Epithelial cell of esophagus (primary cell): ENCODE measurements around the gene SRPK2.
A peak's percentile ranks its signal among the peaks of the same experiment; 100 is the strongest.
"Not testable (repeated sequence)": the region's sequence is repeated elsewhere in the genome, so short reads cannot be mapped to it uniquely, and the experiment has no call there.

Experiments used
- DNase-seq: peaks from one replicate; pipeline ENCODE4 v3.0.0; 2010; ENCODE audit warnings: low read depth
- H3K4me3 ChIP-seq: 2 replicates; pipeline ENCODE4 v1.5.1; 2011; ENCODE audit warnings: mild to moderate bottlenecking, low read length, control low read depth
- TF ChIP-seq, protein P1 (sequence below): IDR thresholded peaks from 2 replicates; pipeline ENCODE4 v1.5.1; 2011; ENCODE audit warnings: low read depth, mild to moderate bottlenecking, low read length, control low read depth, inconsistent platforms; ENCODE audit not compliant: insufficient read depth; ENCODE audit errors: missing control alignments

SRPK2 gene

GRCh38 chr7:105268511-105269392 is 120.0 kb downstream of the SRPK2 start:
- TF ChIP-seq, protein P1, sequence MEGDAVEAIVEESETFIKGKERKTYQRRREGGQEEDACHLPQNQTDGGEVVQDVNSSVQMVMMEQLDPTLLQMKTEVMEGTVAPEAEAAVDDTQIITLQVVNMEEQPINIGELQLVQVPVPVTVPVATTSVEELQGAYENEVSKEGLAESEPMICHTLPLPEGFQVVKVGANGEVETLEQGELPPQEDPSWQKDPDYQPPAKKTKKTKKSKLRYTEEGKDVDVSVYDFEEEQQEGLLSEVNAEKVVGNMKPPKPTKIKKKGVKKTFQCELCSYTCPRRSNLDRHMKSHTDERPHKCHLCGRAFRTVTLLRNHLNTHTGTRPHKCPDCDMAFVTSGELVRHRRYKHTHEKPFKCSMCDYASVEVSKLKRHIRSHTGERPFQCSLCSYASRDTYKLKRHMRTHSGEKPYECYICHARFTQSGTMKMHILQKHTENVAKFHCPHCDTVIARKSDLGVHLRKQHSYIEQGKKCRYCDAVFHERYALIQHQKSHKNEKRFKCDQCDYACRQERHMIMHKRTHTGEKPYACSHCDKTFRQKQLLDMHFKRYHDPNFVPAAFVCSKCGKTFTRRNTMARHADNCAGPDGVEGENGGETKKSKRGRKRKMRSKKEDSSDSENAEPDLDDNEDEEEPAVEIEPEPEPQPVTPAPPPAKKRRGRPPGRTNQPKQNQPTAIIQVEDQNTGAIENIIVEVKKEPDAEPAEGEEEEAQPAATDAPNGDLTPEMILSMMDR: no peak
- peak; percentile 67 for DNase-seq
- H3K4me3 ChIP-seq: peak overlapping the region; percentile 80

- TF ChIP-seq, protein P1: peak; percentile 12
- peak overlapping the region; percentile 80 for H3K4me3 ChIP-seq
- peak; percentile 96 for DNase-seq
These were observed 120.7 kb downstream of the SRPK2 start for GRCh38 chr7:105268056-105268455.

GRCh38 chr7:105267244-105267643 is 121.5 kb downstream of the SRPK2 start:
- peak overlapping the region; percentile 80 for H3K4me3 ChIP-seq
- TF ChIP-seq, protein P1: no peak
- no peak for DNase-seq

DNA sequence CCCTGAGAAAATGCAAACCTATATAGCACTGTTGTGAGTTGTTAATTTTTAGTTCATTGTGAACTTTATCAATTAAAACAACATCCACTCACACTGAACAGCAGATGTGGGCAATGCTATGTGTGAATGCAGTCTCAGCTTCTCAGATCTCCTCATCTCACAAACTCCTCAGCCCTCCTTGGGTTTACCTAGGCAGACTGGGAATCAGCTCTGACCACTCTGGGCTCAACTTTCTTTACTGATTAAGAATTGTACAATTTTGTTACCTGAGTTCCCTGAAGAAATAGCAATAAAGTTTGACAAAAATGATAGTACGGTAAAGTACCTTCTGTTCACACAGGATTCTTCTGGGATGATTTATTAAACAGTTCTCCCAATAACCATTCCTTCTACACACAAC is 124.0 kb downstream of the SRPK2 start:
- TF ChIP-seq, protein P1: no peak
- no peak overlapping the region for H3K4me3 ChIP-seq
- DNase-seq: no peak

DNA sequence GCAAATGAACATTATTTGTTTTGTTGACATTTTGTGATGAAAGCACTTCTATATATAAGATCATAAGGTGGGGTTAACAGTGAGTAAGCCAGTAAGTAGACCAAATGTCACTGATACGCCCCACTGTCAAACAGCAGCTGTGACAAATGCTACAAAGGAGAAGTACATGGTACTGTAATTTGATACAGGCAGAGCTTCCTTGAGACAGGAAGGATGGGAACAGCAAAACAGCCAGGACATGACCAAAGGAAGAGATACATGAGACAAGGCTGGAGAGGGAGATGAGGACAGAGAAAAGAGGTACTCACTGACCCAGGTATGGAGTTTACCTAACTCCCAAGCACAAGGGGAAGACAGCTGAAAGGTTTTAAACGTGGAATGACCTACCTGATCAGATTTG is 127.0 kb downstream of the SRPK2 start:
- no peak overlapping the region for H3K4me3 ChIP-seq
- TF ChIP-seq, protein P1: no peak
- DNase-seq: peak; percentile 54

DNA sequence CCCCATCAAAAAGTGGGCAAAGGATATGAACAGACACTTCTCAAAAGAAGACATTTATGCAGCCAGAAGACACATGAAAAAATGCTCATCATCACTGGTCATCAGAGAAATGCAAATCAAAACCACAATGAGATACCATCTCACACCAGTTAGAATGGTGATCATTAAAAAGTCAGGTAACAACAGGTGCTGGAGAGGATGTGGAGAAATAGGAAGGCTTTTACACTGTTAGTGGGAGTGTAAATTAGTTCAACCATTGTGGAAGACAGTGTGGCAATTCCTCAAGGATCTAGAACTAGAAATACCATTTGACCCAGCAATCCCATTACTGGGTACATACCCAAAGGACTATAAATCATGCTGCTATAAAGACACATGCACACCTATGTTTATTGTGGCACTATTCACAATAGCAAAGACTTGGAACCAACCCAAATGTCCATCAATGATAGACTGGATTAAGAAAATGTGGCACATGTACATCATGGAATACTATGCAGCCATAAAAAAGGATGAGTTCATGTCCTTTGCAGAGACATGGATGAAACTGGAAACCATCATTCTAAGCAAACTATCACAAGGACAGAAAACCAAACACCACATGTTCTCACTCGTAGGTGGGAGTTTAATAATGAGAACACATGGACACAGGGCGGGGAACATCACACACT is 128.4 kb downstream of the SRPK2 start:
- DNase-seq, H3K4me3 ChIP-seq: not testable (repeated sequence)

GRCh38 chr7:105258919-105259318 is 129.8 kb downstream of the SRPK2 start:
- not testable (repeated sequence) for DNase-seq, H3K4me3 ChIP-seq

- H3K4me3 ChIP-seq: no peak overlapping the region
- DNase-seq: no peak
- TF ChIP-seq, protein P1: no peak
These were observed 131.4 kb downstream of the SRPK2 start for GRCh38 chr7:105257338-105257737.
